GM12801 (cell line): ENCODE results near the gene CTDNEP1.

ENCODE experiments used
- CTCF ChIP-seq: IDR thresholded peaks from one replicate; pipeline ENCODE4 v1.5.1; 2011; ENCODE audit warnings: control low read depth; ENCODE audit not compliant: insufficient read length; ENCODE audit errors: extremely low read depth

The CTDNEP1 gene

GRCh38 chr17:7292729-7293128 lies 41.2 kb upstream of the CTDNEP1 start:
- TF ChIP-seq CTCF, result no peak

- TF ChIP-seq CTCF, result no peak
These were observed 40.7 kb upstream of the CTDNEP1 start for GRCh38 chr17:7292194-7292593.

- no peak for TF ChIP-seq CTCF
These were observed 39.2 kb upstream of the CTDNEP1 start for GRCh38 chr17:7290685-7291084.

DNA sequence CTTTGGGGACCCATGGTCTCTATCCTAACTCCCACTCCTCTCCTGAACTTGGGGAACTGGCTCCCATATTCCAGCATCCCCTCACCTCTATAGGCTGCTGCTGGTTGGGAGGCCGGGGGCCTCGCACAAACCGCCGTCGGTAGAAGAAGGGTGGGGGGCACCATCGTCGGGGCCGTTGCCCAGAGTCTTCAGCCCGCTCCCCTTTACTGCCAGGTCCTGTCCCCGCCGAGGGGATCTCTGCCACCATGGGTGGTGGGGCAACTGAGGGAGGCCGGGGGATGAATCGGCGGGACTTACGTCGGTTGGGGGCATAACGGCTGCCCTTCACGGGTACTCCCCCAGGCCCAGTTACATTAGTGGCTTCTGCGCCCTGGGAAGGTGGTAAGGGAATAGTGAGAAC lies 38.6 kb upstream of the CTDNEP1 start:
- no peak for TF ChIP-seq CTCF

DNA sequence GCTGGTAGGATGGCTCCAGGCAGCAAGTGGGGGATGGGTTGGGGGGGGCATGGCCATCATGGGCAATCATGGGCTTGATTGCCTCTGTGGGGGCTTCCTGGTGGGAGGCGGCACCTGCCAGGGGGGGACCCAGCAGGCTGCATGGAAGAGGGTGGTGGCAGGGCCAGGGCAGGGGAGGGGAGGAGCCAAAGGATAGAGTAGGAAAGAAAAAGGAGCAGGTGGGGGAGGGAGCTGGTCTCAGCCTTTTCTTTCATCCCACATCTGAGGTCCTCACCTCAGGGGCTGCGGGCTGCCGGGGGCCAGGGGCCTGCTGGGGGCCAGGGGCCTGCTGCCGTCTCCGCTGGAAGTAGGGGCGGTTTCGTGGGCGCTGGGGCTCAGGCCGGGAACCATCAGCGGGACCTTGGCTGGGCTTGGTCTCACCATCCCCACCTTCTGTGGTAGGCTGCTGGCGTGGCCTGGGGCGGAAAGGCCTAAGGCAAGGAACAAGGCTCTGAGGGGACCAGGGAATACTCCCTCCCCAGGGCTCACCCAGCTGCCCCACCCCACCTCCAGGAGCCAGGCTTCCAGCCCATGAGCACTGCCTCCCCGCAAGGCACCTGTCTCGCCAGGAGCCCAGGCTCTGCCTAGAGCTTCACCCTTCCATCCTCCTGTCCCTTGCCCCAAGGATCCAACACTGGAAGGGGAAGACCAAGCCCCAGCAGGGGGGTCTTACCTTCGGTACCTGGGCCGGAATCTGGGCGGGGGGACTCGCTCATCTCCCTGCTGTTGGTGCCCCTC lies 37.9 kb upstream of the CTDNEP1 start:
- TF ChIP-seq CTCF, result no peak

DNA sequence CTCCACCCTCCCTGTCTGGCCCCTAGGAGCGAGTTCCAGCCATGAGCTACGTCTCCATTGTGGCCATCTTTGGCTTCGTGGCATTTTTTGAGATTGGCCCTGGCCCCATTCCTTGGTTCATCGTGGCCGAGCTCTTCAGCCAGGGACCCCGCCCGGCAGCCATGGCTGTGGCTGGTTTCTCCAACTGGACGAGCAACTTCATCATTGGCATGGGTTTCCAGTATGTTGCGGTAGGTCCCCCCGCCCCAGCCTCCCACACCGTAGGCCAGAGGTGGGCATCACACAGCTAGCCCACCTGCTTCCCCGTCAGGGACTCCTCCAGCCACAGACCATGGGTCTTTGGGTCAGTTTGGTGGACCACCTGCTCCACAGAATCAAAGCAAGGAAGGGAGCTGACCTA lies 34.1 kb upstream of the CTDNEP1 start:
- no peak for TF ChIP-seq CTCF

DNA sequence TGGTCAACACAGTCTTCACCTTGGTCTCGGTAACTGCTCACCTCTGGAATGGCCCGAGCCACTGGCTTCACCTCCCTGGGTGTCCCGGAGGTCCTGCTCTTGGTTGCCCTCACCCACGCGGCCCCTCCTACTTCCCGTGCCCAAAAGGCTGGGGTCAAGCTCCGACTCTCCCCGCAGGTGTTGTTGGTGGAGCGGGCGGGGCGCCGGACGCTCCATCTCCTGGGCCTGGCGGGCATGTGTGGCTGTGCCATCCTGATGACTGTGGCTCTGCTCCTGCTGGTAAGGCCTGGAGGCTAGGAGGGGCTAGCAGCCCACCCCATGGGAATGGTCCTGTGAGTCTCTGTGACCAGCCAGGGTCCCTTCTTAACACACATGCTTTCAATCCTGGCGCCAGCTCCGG lies 33.4 kb upstream of the CTDNEP1 start:
- TF ChIP-seq CTCF, result no peak
